GM19099 (cell line): ENCODE measurements around the gene SCAF1.
A peak's percentile ranks its signal among the peaks of the same experiment; 100 is the strongest.

Source experiments
- POLR2A ChIP-seq: IDR thresholded peaks from 3 replicates; pipeline ENCODE4 v1.6.1; 2011; ENCODE audit warnings: low read depth; ENCODE audit not compliant: insufficient read length; ENCODE audit errors: extremely low read depth

Gene SCAF1

DNA sequence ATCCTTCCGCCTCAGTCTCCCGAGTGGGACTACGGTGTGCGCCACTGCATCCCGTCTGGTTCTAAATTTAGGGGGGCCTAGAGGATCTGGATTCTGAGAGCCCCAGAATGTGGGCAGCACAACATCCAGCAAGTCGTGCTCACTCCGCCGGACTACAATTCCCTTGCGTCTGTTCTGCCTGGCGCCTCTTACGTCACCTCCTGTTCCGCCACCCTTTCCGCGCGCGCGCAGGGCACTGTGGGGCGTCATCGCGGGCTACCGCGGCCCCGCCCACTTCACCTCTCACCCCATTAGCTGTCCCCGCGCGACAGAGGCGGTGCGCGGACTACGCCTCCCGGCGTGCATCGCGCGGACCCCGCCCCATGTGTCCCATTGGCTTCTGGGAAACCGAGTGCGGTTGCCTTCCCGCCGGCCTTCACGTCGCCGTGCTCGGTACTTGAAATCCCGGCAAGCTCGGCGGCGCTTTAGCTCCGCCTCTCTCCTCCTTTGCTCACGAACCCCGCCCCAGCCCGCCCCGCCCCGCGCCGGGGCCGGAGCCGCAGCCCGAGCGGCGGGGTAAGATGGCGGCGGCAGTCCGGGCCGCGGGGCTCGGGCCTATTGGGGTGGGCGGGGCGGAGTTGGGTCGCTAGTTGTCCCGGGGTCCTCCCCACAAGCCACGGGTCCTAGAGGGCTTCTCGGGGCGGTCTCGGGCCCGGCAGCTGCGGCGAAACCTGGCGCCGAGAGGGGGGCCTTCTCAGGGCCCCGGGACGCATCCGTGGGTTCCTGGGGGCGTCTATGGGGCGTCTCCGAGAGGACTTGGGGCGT is at the start of gene SCAF1:
SCAF1 (plus strand) TSS at position 522 of the 804 bp plus-strand sequence. CDS start 2,818 bp downstream, outside the sequence.
- peak; percentile 49 for TF ChIP-seq POLR2A

DNA sequence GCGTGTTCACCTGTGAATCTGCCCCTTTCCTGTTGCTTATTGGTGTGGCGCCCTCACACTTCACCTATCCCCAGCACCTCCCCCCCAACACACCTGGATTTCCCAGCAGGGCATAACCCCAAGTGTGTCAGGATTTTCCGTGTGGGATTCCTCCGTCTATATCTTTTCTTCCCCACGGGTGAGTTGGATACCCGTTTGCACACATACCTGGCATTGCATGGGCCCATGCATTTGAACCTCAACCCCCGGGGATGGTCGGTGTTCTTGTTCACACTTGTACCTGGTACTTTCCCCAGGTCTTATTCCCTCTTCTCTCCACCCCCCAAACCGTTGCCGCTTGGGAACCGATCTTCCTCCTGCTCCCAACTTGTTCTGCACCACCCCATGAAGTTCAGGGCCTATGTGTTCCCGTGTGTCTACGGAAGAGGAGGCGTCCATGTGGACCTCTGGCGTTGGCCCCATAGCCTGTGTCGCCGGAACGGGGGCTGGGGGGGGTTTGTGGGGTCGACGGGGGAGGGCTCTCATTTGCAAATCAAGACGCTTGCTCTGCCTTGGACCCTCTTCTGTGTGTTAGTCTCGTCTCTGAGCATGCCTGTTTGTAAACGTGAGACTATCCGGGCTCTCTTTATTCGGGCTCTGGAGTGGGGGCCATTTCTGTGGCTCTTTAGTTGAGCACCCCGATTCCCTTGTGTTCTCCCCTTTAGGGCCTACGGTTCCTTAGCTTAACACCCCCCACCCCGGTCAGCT is 49.4 kb upstream of the SCAF1 start:
- TF ChIP-seq POLR2A: no peak

GRCh38 chr19:49593233-49594113 is 48.5 kb upstream of the SCAF1 start:
- peak; percentile 30 for TF ChIP-seq POLR2A

DNA sequence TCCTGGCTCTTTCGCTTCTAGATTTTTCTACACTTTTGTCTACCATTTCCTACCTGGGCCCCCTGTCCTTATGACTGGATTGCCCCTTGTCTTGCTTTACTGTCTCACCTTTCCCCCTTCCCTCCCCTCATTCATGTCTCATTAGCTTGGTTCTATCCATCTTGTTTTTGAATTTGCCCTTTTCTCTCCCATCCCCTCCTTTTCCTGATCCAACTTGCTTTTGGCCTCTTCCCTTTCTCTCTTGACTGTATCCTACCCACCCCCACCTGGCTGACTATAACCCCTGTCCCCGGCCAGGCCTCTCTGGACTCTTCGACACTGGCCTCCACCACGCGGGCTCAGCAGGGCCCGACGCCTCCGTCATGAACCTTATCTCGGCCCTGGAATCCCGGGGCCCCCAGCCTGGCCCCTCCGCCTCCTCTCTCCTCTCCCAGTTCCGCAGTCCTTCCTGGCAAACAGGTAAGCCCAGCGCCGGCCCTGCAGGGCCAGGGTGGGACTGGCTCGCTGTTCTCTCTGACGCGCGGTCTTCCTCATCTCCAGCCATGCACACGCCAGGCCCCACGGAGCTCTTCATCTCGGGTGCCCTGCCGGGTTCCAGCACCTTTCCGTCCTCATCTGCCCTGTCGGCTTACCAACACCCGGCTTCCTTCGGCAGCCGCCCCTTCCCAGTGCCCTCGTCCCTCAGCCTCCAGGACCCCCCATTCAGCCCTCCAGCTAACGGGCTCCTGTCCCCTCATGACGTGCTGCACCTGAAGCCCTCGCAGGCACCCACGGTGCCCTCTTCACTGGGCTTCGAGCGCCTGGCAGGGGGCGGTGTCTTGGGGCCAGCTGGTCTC is 47.6 kb upstream of the SCAF1 start:
- TF ChIP-seq POLR2A: no peak

DNA sequence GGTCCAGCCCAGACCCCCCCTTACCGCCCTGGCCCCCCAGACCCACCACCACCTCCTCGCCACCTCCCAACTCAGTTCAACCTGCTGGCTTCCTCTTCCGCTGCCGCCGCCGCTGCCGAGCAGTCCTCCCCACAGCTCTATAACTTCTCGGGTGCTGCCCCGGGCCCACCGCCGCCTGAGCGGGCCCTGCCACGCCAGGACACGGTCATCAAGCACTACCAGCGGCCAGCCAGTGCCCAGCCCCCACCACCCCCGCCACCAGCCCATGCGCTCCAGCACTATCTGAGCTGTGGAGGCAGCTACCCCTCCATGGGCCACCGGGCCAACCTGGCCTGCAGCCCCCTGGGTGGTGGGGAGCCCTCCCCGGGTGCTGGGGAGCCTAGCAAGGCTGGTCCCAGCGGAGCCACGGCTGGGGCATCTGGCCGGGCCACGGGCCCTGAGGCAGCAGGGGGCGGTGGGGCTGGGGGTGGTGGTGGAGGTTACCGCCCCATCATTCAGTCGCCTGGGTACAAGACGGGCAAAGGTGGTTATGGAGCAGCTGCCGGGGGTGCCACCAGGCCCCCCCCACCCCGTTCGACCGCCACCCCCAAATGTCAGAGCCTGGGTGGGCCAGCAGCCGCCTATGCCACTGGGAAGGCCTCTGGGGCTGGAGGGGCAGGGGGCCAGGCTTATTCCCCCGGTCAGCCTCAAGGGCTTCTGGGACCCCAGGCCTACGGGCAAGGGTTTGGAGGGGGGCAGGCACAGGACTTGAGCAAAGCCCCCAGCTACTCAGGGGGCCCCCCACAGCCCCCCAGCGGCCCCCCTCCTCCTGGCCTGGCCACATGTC is 46.8 kb upstream of the SCAF1 start:
- TF ChIP-seq POLR2A: no peak

DNA sequence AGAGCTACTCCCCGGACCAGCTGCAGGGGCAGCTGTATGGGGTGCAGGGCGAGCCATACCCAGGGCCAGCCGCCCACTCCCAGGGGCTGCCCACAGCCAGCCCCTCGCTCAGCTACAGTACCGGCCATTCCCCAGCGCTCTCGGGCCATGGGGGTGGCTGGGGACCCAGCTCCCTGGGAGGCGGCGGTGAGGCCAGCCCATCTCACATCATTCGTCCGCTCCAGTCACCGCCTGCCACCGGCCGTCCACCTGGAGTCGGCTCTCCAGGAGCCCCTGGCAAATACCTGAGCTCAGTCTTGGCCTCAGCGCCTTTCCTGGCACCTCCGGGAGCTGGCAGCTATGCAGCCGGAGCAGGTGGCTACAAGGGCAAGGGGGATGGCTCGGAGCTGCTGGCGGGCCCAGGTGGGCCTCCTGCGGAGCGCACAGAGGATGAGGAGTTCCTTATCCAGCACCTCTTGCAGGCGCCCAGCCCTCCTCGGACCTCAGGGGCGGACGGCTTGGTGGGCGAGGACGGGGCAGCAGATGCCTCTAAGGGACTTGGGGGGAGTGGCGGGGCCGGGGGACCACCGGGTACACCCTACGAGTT is 46.1 kb upstream of the SCAF1 start:
- no peak for TF ChIP-seq POLR2A

DNA sequence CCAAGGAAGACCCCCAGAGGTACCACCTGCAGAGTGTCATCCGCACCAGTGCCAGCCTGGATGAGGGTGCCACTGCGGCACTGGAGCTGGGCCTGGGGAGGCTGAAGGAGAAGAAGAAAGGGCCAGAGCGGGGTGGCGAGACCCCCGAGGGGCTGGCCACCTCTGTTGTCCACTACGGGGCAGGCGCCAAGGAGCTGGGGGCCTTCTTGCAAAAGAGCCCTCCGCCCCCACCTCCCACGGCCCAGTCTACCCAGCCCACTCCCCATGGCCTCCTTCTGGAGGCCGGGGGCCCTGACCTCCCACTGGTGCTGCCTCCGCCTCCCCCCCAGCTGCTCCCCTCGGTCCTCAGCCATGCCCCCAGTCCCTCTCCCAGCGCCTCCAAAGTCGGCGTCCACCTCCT is 45.6 kb upstream of the SCAF1 start:
- no peak for TF ChIP-seq POLR2A

GRCh38 chr19:49596954-49597702 is 44.9 kb upstream of the SCAF1 start:
- no peak for TF ChIP-seq POLR2A

DNA sequence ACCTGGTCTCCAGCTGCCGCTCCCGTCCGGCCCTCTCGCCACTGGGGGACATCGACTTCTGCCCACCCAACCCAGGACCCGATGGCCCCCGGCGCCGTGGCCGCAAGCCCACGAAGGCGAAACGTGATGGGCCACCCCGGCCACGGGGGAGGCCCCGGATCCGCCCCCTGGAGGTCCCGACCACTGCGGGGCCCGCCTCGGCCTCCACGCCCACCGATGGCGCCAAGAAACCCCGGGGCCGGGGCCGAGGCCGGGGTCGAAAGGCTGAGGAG is 44.4 kb upstream of the SCAF1 start:
- TF ChIP-seq POLR2A: no peak

GRCh38 chr19:49599378-49600295 is 42.4 kb upstream of the SCAF1 start:
- no peak for TF ChIP-seq POLR2A

DNA sequence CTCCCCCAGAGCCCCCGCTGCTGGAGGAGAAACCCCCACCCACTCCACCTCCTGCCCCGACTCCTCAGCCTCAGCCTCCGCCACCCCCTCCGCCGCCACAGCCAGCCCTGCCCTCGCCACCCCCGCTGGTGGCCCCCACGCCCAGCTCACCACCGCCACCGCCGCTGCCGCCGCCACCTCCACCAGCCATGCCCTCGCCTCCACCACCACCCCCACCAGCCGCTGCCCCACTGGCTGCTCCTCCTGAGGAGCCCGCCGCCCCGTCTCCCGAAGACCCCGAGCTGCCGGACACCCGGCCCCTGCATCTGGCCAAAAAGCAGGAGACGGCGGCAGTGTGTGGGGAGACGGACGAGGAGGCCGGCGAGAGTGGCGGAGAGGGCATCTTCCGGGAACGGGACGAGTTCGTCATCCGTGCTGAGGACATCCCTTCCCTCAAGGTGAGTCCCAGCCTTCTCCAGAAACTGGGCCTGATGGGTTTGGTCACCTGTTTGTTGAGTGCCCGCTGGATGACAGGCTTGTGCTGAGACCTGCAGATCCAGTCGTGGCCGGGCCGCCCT is 40.4 kb upstream of the SCAF1 start:
- no peak for TF ChIP-seq POLR2A
